Activated CD4-positive, alpha-beta T cell treated with anti-CD3 and anti-CD28 coated beads, Interleukin-2, Interleukin-4, amounts not matched to agents 100 ng/mL and 50 ng/mL, durations not matched to agents 16 hours and 8 hours (primary cell): Measurements from ENCODE around the gene SATB1.

Source experiments
- DNase-seq: peaks from one replicate; pipeline ENCODE4 v3.0.0-alpha.2; 2020; ENCODE audit warnings: low spot score

The SATB1 gene

GRCh38 chr3:18401300-18401961, 23.7 kb downstream of the SATB1 start:
- no peak for DNase-seq

GRCh38 chr3:18398448-18398847, 26.7 kb downstream of the SATB1 start:
- no peak for DNase-seq

GRCh38 chr3:18396428-18396827, 28.7 kb downstream of the SATB1 start:
- no peak for DNase-seq

- DNase-seq = no peak
Observed at GRCh38 chr3:18394384-18394995, 30.6 kb downstream of the SATB1 start.

- DNase-seq = no peak
Observed at GRCh38 chr3:18393906-18394305, 31.2 kb downstream of the SATB1 start.

GRCh38 chr3:18390024-18390660, 35.0 kb downstream of the SATB1 start:
- DNase-seq = no peak

- DNase-seq = no peak
Observed at GRCh38 chr3:18389108-18389733, 35.9 kb downstream of the SATB1 start.

- no peak for DNase-seq
Observed at GRCh38 chr3:18386274-18386890, 38.8 kb downstream of the SATB1 start.

GRCh38 chr3:18385706-18386105, 39.4 kb downstream of the SATB1 start:
- no peak for DNase-seq

- peak; percentile 23 for DNase-seq
Observed at GRCh38 chr3:18382760-18383369, 42.3 kb downstream of the SATB1 start.

- no peak for DNase-seq
Observed at GRCh38 chr3:18379647-18380046, 45.5 kb downstream of the SATB1 start.

GRCh38 chr3:18378218-18378617, 46.9 kb downstream of the SATB1 start:
- DNase-seq = no peak

GRCh38 chr3:18376682-18377081, 48.5 kb downstream of the SATB1 start:
- DNase-seq = no peak

GRCh38 chr3:18372786-18373405, 52.2 kb downstream of the SATB1 start:
- DNase-seq = peak; percentile 27

GRCh38 chr3:18370672-18371071, 54.5 kb downstream of the SATB1 start:
- DNase-seq = no peak

- DNase-seq = no peak
Observed at GRCh38 chr3:18369551-18370185, 55.5 kb downstream of the SATB1 start.

GRCh38 chr3:18366258-18366657, 58.9 kb downstream of the SATB1 start:
- no peak for DNase-seq

GRCh38 chr3:18363338-18363737, 61.8 kb downstream of the SATB1 start:
- DNase-seq = no peak

GRCh38 chr3:18357747-18358146, 67.4 kb downstream of the SATB1 start:
- no peak for DNase-seq

- no peak for DNase-seq
Observed at GRCh38 chr3:18355832-18356231, 69.3 kb downstream of the SATB1 start.

GRCh38 chr3:18354701-18355100, 70.4 kb downstream of the SATB1 start:
- DNase-seq = no peak
